Uterus (tissue), 4 donors: ENCODE data around the gene FOXN1. TPM values are rescaled to one million over a fixed set of nuclear protein-coding genes. Genes with fewer than 3 reads are reported as not detected.

Source experiments
- DNase-seq, 2 donors: peaks; one replicate each; pipeline ENCODE4 v3.0.0-alpha.2; 2019 to 2020
- H3K27ac ChIP-seq, 2 donors: fragments of 200-600 bp; sonication (generic); 1 replicate in 1 of 2; 2 replicates in 1 of 2; pipeline ENCODE4 v1.5.1; 2016 to 2018
- H3K27me3 ChIP-seq, 2 donors: fragments of 200-600 bp; sonication (generic); one replicate each; pipeline ENCODE4 v1.5.1; 2018 to 2019; ENCODE audit warnings: control low read depth in 1 of 2
- H3K36me3 ChIP-seq, 2 donors: fragments of 200-600 bp; sonication (generic); one replicate each; pipeline ENCODE4 v1.5.1; 2019; ENCODE audit warnings: control low read depth in 1 of 2
- H3K4me1 ChIP-seq, 2 donors: fragments of 200-600 bp; sonication (generic); one replicate each; pipeline ENCODE4 v1.5.1; 2018 to 2019; ENCODE audit warnings: control low read depth in 1 of 2
- H3K4me3 ChIP-seq, 2 donors: fragments of 200-600 bp; sonication (generic); 1 replicate in 1 of 2; 2 replicates in 1 of 2; pipeline ENCODE4 v1.5.1; 2018 to 2019; ENCODE audit warnings: mild to moderate bottlenecking in 1 of 2
- H3K9me3 ChIP-seq, 2 donors: fragments of 200-600 bp; sonication (generic); one replicate each; pipeline ENCODE4 v1.5.1; 2019; ENCODE audit warnings: control low read depth in 1 of 2
- POLR2A ChIP-seq, 2 donors: fragments of 450-650 bp; IDR thresholded peaks; one replicate each; pipeline ENCODE4 v1.6.1; 2016; ENCODE audit warnings: antibody characterized with exemption in 2 of 2, mild to moderate bottlenecking in 1 of 2, moderate library complexity in 1 of 2
- intact Hi-C: fragments of 100-400 bp; cut with DNase I; formaldehyde crosslinking; loops from one replicate; pipeline ENCODE4 v1.15.1; 2023; ENCODE audit warnings: low total_unique reads
- total RNA-seq, 4 donors: library from RNA; depleted of rRNA in 3 of 4; stranded (reverse); fragments of >200 nt in 3 of 4; gene quantifications; one replicate each; pipeline versions ENCODE4 v1.1.0 to v1.2.4, GENCODE V29; 2014 to 2023
- TF ChIP-seq, protein P1 (sequence below), 4 experiments: fragments of 200-600 bp in 2 of 4; fragments of 450-650 bp in 2 of 4; sonication (generic) in 2 of 4; IDR thresholded peaks; one replicate each; pipeline ENCODE4 v1.5.1; 2016 to 2019; ENCODE audit warnings: antibody characterized with exemption in 4 of 4, mild to moderate bottlenecking in 2 of 4, moderate library complexity in 1 of 4
- donor health status: DM: yes; HTN: yes; CAD: no.

Gene FOXN1
- total RNA-seq, 4 donors from 2014 or later = not detected

DNA sequence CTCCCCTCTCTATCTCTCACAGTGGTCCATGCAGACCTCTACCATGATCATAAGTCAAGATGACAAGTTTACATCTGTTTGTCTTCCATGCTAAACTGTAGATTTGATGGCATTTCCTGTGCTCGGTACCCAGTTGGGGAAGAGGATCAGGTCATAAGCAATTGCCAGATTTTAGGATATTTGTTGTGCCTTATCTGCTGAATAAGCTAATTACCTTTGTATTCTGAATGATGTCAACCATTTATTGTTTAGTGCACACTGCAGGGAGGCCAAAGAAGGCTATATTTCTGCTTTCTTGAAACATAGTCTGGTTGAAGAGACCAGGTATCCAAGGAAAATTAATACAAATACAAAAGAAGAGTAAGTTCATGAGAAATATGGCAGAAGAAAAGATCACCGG, 76.4 kb downstream of the FOXN1 start:
- TF ChIP-seq, protein P1, sequence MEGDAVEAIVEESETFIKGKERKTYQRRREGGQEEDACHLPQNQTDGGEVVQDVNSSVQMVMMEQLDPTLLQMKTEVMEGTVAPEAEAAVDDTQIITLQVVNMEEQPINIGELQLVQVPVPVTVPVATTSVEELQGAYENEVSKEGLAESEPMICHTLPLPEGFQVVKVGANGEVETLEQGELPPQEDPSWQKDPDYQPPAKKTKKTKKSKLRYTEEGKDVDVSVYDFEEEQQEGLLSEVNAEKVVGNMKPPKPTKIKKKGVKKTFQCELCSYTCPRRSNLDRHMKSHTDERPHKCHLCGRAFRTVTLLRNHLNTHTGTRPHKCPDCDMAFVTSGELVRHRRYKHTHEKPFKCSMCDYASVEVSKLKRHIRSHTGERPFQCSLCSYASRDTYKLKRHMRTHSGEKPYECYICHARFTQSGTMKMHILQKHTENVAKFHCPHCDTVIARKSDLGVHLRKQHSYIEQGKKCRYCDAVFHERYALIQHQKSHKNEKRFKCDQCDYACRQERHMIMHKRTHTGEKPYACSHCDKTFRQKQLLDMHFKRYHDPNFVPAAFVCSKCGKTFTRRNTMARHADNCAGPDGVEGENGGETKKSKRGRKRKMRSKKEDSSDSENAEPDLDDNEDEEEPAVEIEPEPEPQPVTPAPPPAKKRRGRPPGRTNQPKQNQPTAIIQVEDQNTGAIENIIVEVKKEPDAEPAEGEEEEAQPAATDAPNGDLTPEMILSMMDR (IDR thresholded peaks at IDR 0.05) = no peak
- TF ChIP-seq POLR2A (IDR thresholded peaks at IDR 0.05) = no peak
- DNase-seq = no peak
- intact Hi-C loops = no loop called here
- H3K4me3 ChIP-seq = no peak overlapping the region
- H3K36me3 ChIP-seq = no peaks in the 10 kb centered on the region
- H3K4me1 ChIP-seq = no peaks in the 10 kb centered on the region
- no peaks in the 10 kb centered on the region for H3K9me3 ChIP-seq
- H3K27ac ChIP-seq = no peak overlapping the region
- no peaks in the 10 kb centered on the region for H3K27me3 ChIP-seq

DNA sequence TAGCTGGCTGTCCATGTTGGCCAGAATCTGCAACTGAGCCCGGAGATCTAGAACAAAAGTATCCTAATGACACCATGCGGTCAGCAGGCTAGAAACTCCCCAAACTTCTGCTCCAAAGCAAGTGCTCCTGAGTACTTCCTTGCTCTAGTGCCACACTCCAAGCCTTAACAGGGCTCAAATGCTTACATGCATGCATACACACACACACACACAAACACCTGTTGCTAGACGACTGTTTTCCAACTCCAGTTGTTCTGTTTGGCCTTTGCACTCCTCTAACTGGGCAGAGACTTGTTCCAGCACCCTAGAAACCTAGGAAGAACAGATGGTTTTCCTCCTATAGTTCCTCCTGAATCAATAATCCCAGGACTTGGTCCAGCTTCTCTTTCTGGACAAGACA, 78.3 kb downstream of the FOXN1 start:
- no peaks in the 10 kb centered on the region for H3K9me3 ChIP-seq
- no peaks in the 10 kb centered on the region for H3K4me1 ChIP-seq
- H3K36me3 ChIP-seq = no peaks in the 10 kb centered on the region
- no peak overlapping the region for H3K27ac ChIP-seq
- intact Hi-C loops = no loop called here
- no peak for DNase-seq
- H3K4me3 ChIP-seq = no peak overlapping the region
- no peaks in the 10 kb centered on the region for H3K27me3 ChIP-seq
- TF ChIP-seq, protein P1 (IDR thresholded peaks at IDR 0.05) = no peak
- no peak for TF ChIP-seq POLR2A (IDR thresholded peaks at IDR 0.05)

DNA sequence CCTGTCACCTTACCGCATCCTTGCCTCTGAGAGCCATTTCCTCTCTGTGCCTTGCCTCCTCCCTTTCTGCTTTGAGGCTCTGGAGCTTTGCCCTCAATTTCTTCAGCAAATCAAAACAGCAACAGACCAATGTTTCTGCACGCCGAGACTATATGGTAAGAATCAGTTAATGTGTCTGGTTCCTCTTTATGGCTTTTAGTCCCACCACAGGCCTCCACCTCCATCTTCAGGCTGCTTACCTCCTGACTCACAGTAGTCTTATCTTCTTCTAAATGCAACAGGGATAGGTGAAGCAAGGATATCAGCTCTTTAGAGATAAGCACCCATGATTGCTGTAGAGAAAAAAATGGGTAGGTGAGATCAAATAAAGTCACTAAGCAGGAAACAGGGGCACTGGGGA, 79.7 kb downstream of the FOXN1 start:
- Histone ChIP-seq H3K27ac (no peak overlapping the region), H3K4me1 (no peaks in the 10 kb centered on the region), H3K4me3 (no peak overlapping the region), H3K9me3 (no peaks in the 10 kb centered on the region), H3K27me3 (no peaks in the 10 kb centered on the region), H3K36me3 (no peaks in the 10 kb centered on the region)
- DNase-seq = no peak
- TF ChIP-seq POLR2A (IDR thresholded peaks at IDR 0.05) = no peak
- TF ChIP-seq, protein P1 (IDR thresholded peaks at IDR 0.05) = no peak
- intact Hi-C loops = no loop called here

Other genes starting within 250 kb of the FOXN1 start
- gene TMEM97, start 187.1 kb upstream of the FOXN1 start, total RNA-seq = 10 to 100 TPM in 2 of 4 donors, 1 to 10 TPM in 2; 1.5 to 17.9 (median 10.4) TPM
- 100 to 1,000 TPM in 1 of 4 donors, 10 to 100 TPM in 3; 30.5 to 241 (median 59.1) TPM for gene IFT20, start 170.9 kb upstream of the FOXN1 start, total RNA-seq
- gene TNFAIP1, start 170.6 kb upstream of the FOXN1 start, total RNA-seq = 10 to 100 TPM; 18.2 to 67.1 (median 38.4) TPM
- 10 to 100 TPM; 37.7 to 53.0 (median 41.2) TPM for gene POLDIP2, start 148.8 kb upstream of the FOXN1 start, total RNA-seq
- gene SEBOX, start 141.1 kb upstream of the FOXN1 start, total RNA-seq = not detected
- gene VTN, start 136.0 kb upstream of the FOXN1 start, total RNA-seq = 1 to 10 TPM in 1 of 4 donors, under 1 TPM in 2, not detected in 1; 0.51 to 2.1 (median 0.69) TPM
- gene SARM1, start 134.7 kb upstream of the FOXN1 start, total RNA-seq = 10 to 100 TPM in 3 of 4 donors, 1 to 10 TPM in 1; 5.3 to 24.4 (median 17.2) TPM
- 10 to 100 TPM in 1 of 4 donors, 1 to 10 TPM in 3; 1.5 to 17.6 (median 4.7) TPM for gene SLC46A1, start 100.1 kb upstream of the FOXN1 start, total RNA-seq
- gene SLC13A2, start 32.7 kb upstream of the FOXN1 start, total RNA-seq = not detected
- 10 to 100 TPM in 3 of 4 donors, 1 to 10 TPM in 1; 4.1 to 28.5 (median 21.6) TPM for gene UNC119, start 46.3 kb downstream of the FOXN1 start, total RNA-seq
- 10 to 100 TPM in 2 of 4 donors, 1 to 10 TPM in 2; 7.2 to 48.3 (median 26.6) TPM for gene PIGS, start 65.2 kb downstream of the FOXN1 start, total RNA-seq
- 10 to 100 TPM in 2 of 4 donors, 1 to 10 TPM in 2; 4.1 to 17.8 (median 11.1) TPM for gene ALDOC, start 70.5 kb downstream of the FOXN1 start, total RNA-seq
- 10 to 100 TPM in 1 of 4 donors, 1 to 10 TPM in 2, not detected in 1; 1.5 to 21.4 (median 7.0) TPM for gene SPAG5, start 92.7 kb downstream of the FOXN1 start, total RNA-seq
- gene RSKR, start 107.8 kb downstream of the FOXN1 start, total RNA-seq = 10 to 100 TPM in 2 of 4 donors, 1 to 10 TPM in 1, not detected in 1; 5.9 to 19.6 (median 11.3) TPM
- 100 to 1,000 TPM in 1 of 4 donors, 10 to 100 TPM in 3; 35.0 to 126 (median 68.5) TPM for gene BLTP2, start 138.8 kb downstream of the FOXN1 start, total RNA-seq
- gene SDF2, start 155.6 kb downstream of the FOXN1 start, total RNA-seq = 10 to 100 TPM; 35.9 to 50.1 (median 43.3) TPM
- 10 to 100 TPM; 15.3 to 84.5 (median 47.5) TPM for gene SUPT6H, start 155.9 kb downstream of the FOXN1 start, total RNA-seq
- gene PROCA1, start 205.5 kb downstream of the FOXN1 start, total RNA-seq = 1 to 10 TPM in 2 of 4 donors, not detected in 2; 2.6 to 3.6 TPM
- 100 to 1,000 TPM; 113 to 411 (median 126) TPM for gene RAB34, start 211.5 kb downstream of the FOXN1 start, total RNA-seq
- 1,000 to 10,000 TPM in 2 of 4 donors, 100 to 1,000 TPM in 2; 244 to 1,659 (median 911) TPM for gene RPL23A, start 213.6 kb downstream of the FOXN1 start, total RNA-seq
- 1 to 10 TPM in 2 of 4 donors, not detected in 2; 1.3 to 1.4 TPM for gene TLCD1, start 219.9 kb downstream of the FOXN1 start, total RNA-seq
- gene NEK8, start 222.4 kb downstream of the FOXN1 start, total RNA-seq = 1 to 10 TPM in 3 of 4 donors, not detected in 1; 1.2 to 5.0 (median 1.3) TPM
- 10 to 100 TPM in 2 of 4 donors, under 1 TPM in 2; under 0.01 to 22.4 (median 11.4) TPM for gene TRAF4, start 237.7 kb downstream of the FOXN1 start, total RNA-seq